Activated effector memory CD4-positive, alpha-beta T cell treated with anti-CD3 and anti-CD28 coated beads, Interleukin-2, amount 50 U/mL, for 16 hours (primary cell): ENCODE measurements around the gene OPCML.

Source experiments
- DNase-seq: peaks from one replicate; pipeline ENCODE4 v3.0.0-alpha.2; 2020

The OPCML gene

DNA sequence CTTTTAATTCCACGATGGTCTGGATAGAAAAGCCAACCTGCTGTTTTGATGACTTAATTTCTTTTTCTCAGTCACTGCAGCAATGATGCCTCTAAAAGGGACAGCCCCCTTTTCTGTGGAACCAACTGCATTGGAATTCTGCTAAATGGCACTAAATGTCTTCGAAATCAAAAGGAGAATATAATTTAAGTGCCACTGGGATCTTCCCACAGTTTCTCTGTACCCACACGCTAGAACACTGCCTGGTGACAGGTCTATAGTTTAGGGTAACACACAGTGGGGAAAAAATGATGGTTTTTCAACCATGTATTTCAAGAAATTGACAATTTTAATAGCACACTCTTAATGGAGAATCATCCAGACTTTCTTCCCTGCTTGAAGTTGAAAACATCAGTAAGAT is 182.3 kb downstream of the OPCML start:
- DNase-seq = no peak

GRCh38 chr11:133347988-133348387 is 184.3 kb downstream of the OPCML start:
- DNase-seq = no peak

DNA sequence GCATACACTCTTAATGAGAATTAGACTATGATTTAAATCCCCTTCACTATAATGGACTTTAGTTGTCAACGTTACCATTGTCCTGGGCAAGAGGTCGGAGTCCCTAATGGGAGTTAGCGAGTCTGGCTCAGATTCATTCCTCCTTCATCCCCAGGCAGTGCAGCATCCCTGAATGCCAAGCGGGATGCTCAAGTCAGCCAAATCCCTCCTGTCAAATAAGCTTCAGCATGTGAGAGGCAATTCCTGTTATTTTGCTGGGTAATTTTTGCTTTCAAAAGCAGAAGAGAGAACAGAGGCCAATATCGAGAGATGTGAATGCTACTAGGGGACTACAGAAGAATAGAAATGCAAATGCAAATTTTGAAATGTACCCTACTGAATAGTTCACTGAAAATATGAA is 186.2 kb downstream of the OPCML start:
- DNase-seq = no peak

DNA sequence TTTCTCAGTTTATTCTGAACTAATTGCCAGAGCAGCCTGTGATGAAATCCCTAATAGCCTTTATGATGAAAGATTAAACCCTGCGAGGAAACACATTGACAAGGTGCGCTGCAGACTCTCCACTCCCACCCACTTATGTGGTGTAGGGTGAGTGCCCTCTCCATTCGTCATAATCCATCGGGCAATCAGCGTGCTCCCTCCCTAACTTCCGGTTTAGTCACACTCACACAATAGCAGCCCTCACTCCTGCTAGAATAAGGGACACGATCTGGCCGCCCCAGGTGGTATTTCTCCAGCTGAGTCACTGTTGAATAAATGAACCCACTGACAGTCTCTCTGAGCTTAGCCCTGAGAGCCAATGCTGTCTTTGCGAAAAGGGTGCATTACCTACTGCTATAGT is 188.3 kb downstream of the OPCML start:
- DNase-seq = no peak

GRCh38 chr11:133339495-133340140 is 192.7 kb downstream of the OPCML start:
- no peak for DNase-seq

DNA sequence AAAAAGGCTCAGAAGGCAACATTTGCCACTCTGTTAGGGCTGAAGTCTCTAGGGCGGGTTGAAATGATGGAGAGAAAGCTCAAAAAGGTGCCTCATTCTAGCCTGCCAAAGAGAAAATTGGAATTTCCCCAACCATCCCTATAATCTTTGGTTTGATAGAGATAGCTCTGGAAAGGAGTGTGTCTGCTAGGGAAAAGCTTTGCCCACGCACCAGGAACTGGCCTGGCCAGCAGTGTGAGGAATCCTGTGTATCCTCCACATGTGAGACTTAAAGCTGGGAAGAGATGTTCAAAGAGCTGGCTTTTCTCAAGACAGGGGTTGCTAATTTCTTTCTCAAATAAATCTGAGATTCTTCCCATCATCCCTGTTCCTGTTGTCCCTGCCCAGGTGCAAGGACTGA is 193.7 kb downstream of the OPCML start:
- no peak for DNase-seq

DNA sequence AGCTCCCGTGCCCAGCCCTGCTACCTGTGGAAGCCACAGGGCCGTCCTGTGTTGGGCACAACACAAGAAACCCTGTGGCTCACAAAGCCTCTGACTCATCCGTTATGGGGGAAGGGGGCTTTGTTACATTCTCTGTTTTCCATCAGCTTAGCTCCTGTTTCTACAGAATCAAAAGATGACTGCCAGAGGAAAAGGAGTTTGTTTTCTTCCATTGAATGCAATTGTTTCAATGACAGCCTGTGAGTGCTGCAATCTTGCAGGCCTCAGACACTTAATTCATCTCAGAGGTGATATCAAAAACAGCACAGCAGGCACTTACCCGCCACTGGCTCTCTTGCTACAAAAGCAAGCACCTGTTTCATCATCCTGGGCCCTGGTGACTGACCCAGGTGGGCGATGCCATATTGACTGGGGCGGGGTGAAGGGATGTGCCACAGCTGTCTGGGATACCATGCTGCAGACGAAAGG is 194.3 kb downstream of the OPCML start:
- DNase-seq = no peak

DNA sequence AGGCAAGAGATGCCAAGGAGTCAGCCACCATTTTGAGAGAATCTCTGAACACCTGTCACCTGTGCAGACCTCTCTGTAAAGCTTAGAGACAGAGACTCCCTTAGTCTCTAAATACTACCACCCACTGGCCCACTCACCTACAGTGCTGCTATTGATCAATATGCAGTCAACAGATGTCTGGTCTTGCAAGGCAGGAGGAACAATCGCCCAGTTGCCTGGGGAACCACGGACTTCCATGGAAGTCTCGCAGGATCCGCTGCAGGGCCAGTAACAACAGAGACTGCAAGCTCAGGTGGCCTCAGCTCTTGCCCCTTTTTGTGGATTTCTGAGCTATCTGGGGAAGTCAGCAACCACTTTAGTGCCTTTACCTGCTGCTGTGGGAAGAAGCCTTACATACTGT is 195.1 kb downstream of the OPCML start:
- no peak for DNase-seq

DNA sequence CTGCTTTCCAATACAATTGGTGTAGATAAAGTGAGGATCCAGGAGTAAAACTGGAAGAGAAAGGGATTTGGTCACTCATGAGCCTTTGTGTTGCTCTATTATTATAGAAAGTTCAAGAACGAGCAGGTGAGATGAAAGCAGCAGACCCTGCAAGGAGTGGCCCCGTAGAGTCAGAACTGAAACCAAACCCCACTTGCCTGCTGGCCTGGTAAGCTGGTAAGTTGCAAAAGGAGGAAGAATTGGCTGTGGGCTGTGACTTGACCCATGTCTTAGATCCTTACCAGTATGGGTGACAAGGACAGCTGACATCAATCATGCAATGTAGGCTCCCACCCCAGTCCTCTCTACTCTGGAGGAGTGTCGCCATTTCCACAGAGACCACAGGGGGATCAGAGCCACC is 201.3 kb downstream of the OPCML start:
- no peak for DNase-seq

DNA sequence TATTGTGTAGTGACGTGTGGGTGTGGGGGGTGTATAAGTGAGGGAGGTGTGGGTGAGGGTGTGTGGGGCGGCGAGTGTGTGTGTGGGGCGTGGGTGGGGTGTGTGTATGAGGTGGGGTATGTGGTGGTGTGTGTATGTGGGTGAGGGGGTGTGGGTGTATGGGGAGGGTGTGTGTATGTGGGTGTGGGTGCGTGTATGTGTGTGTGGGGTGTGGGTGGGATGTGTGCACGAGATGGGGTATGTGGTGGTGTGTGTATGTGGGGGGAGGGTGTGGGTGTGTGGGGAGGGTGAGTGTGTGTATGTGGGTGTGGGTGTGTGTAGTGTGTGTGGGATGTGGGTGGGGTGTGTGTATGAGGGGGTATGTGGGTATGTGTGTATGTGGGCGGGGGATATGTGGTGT is 205.5 kb downstream of the OPCML start:
- DNase-seq = no peak

DNA sequence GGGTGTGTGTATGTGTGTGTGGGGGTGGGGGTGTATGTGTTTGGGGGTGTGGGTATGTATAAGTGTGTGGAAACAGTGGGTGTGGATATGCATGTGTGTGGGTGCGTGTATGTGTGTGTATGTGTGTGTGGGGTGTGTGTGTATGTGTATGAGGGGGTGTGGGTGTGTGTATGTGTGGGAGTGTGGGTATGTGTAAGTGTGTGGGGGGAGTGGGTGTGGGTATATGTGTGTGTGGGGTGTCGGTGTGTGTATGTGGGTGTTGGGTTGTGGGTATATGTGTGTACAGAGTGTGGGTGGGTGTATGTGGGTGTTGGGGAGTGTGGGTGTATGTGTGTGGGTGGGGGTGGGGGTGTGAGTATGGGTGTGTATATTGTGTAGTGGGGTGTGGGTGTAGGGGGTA is 206.0 kb downstream of the OPCML start:
- no peak for DNase-seq

- no peak for DNase-seq
Observed at GRCh38 chr11:133325711-133326110, 206.6 kb downstream of the OPCML start.

GRCh38 chr11:133323354-133323753 is 208.9 kb downstream of the OPCML start:
- no peak for DNase-seq

DNA sequence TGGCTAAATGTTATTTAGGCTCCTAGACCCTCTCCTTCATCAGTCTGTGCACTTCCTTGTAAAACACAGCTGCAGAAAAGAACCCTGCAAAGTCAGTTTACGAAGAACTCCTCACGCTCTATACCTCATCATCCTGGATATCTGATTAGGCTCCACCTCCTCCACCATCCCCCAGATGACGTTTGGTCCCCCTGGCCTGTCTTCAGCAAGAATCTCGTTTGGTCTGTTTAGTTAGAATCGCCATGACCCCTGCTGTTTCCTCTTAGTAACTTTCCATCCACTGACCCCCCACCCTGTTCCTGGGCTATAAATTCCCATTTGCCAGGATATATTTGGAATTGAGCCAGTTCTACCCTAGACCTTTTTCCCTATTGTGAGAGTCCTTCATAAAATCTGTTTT is 214.1 kb downstream of the OPCML start:
- DNase-seq = no peak

DNA sequence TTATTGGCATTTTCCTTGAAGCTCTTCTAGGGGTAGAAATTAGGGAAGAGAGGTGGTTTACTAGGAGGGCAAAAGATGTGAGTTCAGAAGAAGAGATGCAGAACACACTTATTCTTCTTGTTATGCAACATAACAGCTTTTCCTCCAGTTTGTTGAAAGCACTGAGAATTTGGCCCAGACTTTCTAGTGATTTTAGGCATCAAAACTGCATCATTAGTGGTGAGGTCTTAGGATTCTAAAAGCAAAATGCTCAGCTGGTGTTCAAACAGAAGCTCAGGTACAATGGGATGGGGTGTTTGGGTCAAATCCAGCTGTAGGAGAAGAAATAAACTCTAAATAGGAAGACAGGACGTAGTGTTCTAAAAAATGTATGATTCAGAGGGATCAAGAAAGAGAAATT is 221.1 kb downstream of the OPCML start:
- DNase-seq = no peak

DNA sequence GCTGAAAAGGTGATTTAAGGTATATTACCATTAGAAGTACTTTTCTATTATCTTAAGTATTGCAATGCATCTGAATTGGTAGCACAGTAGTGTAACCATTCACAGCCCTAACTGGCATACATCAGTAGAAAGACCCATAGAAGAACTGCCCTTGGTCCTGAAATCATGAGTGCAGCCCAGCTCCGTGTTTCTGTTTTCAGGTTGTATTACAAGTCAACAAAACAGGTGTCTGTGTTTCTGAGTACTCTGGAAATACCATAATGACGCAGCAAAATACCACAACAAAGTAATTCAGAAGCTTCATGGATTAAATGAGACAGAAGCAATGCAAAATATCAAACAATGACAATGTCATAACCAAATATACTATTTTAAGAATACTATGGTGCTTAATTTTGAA is 226.3 kb downstream of the OPCML start:
- DNase-seq = no peak

GRCh38 chr11:133305208-133305956 is 226.9 kb downstream of the OPCML start:
- DNase-seq = no peak

- no peak for DNase-seq
Observed at GRCh38 chr11:133303262-133303661, 229.0 kb downstream of the OPCML start.

GRCh38 chr11:133302056-133302455 is 230.2 kb downstream of the OPCML start:
- DNase-seq = no peak

GRCh38 chr11:133300666-133301065 is 231.6 kb downstream of the OPCML start:
- no peak for DNase-seq

GRCh38 chr11:133291780-133292179 is 240.5 kb downstream of the OPCML start:
- no peak for DNase-seq

- DNase-seq = no peak
Observed at GRCh38 chr11:133285359-133285758, 246.9 kb downstream of the OPCML start.

DNA sequence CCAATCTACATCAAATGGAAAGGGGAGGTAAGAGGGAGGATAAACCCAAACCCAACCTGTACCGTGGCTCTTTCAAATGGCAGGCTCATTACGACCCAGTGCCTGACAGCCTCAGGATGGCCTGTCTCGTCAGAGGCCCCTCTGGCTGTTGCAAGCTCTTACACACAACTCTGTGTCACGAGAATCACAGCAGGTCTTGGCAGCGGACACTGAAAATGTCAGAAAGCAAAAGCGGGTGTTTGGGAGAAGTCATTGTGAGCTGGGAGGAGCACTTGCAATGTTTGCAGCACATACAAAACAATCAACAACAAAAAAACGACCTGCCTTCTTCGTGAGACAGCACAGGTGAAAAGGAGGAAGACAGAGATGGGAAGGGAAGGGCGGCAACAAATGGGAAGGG is 248.1 kb downstream of the OPCML start:
- DNase-seq = no peak

DNA sequence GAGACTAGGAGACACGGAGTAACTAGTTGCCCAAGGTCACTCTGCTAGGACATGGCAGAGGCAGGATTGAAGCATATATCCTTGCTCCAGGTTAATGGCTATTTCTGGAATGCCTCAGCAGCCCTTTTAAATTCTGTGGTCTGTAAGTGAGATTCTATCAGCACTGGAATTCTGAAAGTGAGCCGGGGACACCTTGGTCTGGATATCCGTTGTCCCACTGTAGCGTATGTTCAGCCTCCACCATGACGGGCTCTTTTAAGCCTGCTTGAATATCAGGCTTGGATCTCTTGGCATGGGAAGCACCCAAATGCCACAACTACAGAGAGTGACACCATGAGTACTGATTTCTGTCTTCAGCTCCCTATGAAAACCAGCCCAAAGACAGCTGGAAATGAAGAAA is 254.4 kb downstream of the OPCML start:
- no peak for DNase-seq
